HG03139 (cell line): ENCODE measurements around the gene RHBDL3.
"Not testable (repeated sequence)": the region's sequence is repeated elsewhere in the genome, so short reads cannot be mapped to it uniquely, and the experiment has no call there.

Source experiments
- ATAC-seq: cut with Tn5 transposase; IDR thresholded peaks from one replicate; pipeline ENCODE4 v1.9.1; 2021; ENCODE audit not compliant: unreplicated experiment

Gene RHBDL3, protein sequence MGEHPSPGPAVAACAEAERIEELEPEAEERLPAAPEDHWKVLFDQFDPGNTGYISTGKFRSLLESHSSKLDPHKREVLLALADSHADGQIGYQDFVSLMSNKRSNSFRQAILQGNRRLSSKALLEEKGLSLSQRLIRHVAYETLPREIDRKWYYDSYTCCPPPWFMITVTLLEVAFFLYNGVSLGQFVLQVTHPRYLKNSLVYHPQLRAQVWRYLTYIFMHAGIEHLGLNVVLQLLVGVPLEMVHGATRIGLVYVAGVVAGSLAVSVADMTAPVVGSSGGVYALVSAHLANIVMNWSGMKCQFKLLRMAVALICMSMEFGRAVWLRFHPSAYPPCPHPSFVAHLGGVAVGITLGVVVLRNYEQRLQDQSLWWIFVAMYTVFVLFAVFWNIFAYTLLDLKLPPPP

DNA sequence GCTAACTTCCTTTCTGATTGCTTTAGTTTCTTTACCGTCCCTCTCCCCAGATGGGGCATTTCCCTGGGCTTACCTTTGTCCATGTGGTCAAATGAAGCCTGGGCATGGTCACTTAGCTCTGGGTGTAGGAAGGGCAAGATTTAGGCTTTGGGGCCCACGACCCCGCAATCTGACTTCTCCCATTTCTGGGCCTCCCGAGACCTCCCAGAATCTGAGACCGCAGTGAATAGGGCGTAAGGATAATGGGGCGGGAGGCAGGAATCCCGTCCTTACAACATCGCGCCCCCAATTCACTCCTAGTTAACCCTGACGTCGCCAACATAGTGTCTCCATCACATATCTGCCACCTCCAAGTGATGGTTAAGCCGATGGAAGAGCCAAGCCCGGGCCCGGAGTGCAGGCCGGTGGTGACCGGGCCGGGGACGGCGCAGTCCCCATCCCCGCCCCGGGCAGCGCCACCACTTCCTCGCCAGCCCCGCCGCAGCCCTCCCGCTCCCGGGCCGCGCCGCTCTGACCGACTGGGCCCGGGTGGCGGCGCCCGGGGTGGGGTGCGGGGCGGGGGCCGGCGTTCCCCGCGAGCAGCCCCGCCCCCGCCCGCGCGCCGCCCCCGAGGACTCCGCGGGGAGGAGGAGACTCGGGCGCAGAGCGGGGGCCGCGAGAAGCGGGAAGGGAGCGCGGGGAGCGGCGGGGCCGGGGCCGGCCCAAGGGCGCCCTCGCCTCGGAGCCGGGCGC is at the start of gene RHBDL3:
TSS of gene RHBDL3 (plus strand) at position 641 of the 732 bp plus-strand sequence. CDS start 358 bp downstream, outside the sequence.
- ATAC-seq: no peak

DNA sequence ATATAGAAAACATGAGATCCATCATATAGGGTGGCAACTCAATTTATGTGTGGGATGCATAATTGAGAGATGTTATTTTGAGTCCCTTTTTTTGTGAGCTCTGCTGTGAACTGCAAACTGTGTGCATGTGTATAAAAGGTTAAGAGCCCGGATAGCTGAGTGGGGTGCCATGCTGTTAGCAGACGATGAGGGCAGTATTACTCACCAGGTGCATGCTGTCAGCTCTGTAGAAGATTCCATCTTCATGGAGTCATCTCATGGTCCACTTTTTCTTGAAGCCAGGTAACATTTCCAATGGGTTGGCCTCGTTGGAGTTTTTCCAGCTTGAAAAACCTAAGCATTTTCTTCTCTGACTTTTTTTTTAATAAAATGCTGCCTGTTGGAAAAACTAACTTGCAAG is 43.0 kb upstream of the RHBDL3 start:
- ATAC-seq: no peak

DNA sequence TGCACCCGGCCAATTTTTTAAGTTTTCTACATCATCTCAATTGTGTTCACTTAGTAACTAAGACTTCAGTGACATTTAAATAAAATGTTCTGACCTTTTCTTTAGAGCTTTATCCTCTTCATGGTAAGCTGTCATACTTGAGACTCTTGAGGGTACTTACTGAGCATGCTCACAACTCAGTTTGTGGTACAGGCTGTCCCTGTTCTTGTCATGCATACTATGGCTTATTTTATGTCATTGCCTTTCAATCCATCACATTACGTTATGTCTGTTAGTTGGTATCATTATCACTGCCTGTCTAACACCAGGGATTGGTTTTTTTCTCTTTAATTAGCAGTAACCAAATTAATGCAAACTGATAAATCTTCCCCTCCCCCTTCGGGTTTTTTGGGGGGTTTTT is 41.9 kb upstream of the RHBDL3 start:
- ATAC-seq: no peak

DNA sequence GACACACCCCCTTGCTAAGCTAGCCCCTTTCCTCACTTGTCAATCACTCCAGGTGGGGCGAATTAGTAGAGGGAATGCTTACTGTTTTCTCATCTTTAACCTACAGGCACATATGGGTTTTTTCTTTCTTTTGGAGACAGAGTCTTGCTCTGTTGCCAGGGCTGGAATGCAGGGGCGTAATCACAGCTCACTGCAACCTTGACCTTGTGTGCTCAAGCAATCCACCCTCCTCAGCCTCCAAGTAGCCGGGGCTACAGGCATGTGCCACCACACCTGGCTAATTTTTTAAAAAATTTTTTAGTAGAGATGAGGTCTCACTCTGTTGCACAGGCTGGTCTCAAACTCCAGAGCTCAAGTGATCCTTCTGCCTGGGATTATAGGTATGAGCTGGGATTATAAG is 38.7 kb upstream of the RHBDL3 start:
- no peak for ATAC-seq

DNA sequence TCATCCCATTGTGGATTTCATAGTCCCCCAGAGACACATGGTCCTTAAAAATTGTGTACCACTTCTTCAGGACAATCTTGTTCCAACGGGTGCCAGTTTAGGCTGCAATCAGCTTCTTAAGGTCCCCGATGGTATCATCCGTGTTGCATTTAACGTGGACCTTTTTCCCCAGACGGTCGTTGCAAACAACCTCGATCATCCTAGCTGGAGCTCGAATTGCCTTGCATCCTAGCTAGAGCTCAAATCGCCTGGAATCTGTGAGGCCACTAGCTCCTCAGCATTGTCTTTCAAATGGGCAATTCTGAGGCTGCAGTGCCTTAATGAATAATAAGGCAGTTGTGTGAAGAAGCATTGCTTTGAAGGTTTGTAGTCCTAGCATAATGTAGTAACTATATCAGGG is 37.7 kb upstream of the RHBDL3 start:
- no peak for ATAC-seq

DNA sequence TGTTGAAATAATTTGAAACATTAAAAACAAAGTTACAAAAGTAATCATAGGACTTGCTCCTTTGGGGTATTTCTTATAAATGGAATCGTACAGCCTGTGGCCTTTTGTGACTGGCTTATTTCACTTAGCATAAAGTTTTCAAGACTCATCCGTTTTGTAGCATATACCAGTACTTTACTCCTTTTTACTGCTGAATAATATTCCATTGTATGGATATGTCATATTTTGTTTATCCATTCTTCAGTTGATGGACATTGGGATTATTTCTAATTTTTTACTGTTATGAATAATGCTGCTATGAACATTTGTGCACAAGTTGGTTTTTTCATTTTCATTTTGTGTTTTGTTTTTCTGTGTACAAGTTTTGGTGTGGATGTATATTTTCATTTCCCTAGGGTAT is 30.0 kb upstream of the RHBDL3 start:
- ATAC-seq: no peak

DNA sequence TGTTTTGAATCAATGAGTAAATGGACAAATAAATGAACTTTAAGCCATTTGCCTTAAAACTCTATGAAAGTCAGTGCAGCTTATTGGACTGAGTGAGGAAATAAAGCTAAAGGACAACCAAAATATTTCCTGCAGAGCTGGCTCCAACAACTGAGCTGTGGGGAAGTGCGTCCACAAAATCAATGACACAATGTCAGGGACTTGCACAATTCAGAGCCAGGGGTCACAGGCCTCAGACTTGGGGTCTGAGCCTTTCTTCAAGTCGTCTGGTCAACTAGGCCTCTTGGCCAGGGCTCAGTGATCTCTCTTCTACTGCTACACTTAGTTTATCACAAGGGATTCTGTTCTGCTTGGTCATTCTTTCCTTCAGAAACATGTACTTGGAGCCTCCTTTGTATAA is 26.2 kb upstream of the RHBDL3 start:
- no peak for ATAC-seq

DNA sequence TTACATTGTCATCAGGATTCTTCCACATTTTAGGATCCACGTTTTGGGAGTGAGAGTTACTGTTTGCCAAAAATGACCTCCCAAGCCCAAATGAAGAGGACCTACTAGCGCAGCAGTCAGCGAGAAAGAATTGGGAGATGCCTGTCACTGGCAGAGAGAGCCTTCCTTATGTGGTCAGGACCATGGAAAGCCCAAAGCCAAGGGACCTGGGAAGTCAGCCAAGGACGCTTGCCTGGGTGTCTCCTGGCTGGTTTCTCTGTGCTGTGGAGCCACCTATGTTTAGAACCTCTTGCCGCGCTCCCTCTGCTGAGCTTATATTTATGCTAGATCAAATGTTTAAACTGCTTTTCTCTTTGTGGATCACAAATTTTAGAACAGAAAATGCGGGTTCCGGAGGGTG is 24.9 kb upstream of the RHBDL3 start:
- no peak for ATAC-seq

DNA sequence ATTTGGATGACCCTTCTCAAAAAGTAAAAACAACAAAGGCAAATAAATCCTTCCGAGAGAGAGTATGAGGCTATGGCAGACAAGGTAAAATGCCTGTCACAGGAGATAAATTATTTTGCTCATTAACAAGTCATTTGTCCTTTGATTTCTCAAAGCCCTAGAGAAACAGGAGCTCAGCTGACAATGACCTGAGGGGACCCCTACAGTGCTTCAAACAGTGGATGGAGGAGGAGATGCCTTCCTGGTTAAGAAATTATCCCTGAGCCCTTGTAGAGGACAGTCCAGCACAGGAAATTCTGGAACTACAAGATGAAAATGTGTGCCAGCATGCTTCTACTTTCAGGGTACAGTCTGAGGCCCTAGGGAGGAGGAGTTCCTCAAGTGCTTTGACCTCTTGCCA is 24.0 kb upstream of the RHBDL3 start:
- ATAC-seq: no peak

DNA sequence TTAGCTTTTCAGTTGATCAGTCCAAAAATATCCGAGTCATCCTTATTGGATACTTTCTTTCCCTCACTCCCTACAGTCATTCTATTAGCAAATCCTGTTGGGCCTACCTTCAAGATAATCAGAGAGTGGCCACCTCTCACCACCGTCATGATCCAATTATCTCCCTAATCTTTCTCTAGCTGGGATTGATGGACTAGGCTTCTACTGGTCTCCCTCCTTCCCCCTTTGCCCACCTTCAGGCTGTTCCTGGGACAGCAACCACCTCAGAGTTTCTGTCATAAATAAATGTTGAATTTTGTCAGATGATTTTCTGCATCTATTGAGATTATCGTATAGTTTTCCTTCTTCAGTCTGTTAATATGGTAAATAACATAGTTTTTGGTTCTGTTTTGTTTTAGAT is 16.2 kb upstream of the RHBDL3 start:
- ATAC-seq: no peak

DNA sequence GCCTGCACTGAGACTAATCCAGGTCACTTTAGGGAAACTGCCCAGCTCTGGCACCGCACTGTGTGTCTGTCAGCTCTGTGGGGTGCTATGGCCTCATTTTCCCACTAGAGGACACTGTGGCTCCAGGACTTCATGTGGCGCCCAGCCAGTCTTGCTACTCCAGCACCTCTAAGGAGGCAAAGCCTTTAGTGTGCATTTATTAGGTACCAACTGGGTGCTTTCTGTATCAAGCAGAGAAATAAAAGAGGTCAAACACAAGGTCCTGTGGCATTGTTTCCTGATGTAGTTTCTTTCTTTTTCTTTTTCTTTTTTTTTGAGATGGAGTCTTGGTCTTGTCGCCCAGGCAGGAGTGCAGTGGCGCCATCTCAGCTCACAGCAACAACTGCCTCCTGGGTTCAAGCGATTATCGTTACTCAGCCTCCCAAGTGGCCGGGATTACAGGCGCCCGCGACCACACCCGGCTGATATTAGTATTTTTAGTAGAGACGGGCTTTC is 12.5 kb upstream of the RHBDL3 start:
- peak; percentile 63 for ATAC-seq

DNA sequence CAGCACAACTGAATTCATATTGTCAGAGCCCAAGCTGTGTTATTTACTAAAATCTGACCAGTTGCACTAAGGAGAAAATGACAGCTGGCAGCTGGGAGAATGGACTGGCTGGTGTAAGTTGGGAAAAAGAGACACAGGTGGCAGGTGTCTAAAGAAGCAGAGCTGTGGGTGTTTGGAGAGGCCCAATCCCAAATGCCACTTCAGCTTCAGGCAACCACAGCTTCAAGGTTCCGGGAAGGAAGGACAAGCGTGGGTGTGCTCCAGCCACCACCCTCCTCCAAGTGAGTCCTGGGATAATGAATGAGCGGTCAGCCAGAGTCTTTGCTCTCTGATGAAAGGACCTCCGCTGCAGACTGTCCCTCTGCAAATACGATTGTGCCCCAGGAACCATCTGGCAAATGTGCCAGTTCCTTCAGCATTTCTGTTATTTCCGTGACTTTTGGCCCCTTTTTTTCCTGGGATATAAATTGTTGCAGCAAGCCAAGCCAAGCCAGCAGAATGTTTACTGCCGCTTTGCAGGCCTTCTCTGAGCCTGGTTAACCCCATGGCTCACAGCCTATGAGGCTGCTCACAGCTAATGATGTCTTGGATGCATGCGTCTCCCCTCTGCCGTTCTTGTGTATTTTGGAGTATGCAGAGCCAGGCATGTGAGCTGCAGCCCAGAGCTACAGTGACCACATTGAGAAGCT is 9.5 kb upstream of the RHBDL3 start:
- ATAC-seq: no peak

DNA sequence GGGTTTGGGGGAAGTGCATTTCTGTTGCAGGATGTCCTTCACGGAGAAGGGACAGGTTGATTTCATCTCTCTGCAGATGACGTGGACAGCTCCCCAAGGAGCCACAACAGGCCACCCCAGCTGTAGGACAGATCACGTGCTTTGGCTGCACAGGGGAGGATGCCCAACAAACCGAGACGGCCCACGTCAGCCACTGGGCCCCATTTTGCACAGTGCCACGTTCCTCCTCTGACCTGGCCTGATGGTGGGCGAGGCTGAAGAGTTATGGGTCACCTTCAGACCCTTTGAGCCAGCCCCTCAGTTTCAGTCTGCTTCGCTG is 9.0 kb upstream of the RHBDL3 start:
- no peak for ATAC-seq

DNA sequence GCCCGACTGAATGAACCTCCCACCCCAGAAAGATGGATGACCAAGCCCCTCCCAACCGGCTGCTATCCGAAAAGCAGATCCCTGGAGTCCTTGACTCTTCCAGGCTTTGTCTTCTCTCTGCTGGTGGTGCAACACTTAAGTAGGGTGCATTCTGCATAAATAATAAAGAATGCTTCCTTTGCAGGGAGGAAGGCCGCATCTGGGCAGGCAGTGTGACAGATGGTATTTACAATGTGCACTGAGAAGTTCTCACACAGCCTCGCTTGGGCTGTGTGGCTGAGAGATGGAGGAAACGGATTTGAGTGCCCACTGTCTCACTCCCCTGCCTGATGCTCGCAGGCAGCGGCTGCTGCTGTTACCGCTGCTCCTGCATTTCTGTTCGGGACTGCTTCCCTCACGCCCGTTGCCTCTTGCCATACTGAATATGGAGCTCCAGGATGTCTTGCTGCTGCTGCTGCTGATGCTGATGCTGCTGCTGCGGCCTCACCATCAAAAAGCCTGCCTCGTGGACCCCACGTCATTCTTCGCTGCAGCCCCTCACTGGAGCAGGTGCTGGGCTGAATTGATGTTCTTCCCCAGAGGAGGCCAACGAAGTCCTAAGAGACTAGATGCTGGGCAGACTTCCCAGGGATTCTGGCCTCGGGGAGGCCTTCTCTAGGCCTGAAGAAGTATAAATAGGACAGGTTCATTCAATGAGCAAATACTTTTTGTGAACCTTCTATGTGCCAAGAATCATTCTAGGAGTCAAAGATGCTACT is 7.1 kb upstream of the RHBDL3 start:
- ATAC-seq: no peak

DNA sequence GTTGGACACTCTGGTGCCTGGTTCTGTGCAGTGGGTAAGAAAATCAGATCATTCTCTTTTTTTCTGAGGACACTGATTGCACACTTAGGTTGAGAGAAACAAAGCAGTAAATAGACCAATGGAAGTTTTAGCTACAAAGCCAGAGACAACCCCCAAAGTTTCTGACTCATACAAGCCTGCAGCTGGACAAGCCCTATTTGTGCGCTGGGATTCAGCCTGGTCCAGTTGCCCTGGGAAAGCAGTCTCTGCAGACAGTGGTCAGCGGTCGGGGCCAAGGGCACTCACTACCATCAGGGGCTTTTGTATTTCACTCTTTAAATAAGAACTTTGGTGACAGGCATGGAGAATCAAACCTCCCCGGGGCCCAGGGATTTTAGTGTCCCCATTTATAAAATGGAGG is 6.0 kb upstream of the RHBDL3 start:
- no peak for ATAC-seq

DNA sequence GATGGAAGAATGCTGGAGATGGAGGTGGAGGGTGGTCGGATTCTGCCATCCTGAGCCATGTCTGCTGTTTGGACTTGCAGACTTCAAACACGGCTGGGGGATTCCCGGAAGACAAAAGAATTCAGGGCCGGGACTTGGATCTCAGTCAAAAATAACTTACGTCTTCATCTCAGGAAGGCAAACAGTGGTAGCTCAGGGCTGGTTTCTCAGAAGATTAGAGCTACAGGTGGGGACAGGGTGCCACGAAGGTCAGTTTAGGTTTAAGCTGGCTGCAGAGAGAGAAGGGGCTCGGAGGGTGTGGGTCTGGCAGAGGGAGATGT is 4.3 kb upstream of the RHBDL3 start:
- ATAC-seq: no peak

DNA sequence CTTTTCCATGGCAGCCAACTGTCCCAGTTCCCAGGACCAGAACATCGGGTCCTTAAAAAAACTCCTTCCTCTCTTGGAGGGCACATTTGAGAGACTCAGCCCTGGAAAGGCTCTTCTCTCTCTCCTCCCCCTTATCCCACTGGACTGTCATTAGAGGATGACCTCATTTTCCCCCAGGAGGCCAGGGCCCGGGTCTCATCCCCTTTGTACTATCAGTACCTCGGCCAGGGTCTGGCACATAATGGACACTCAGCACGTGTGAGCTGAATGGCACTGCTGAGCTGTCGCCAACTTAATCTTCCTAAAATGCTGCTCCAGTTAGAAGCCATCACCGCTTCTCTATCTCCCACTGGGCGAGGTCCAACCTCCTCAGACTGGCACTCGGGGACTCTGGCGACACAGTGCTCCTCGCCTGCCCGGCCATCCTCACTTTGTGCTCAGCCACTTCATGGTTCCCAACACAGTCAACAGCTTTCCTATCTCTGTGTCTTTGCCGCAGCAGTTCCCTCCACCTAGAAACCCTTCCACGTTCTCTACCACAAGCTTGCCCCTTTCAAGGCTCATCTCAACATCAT is 3.6 kb upstream of the RHBDL3 start:
- ATAC-seq: no peak

DNA sequence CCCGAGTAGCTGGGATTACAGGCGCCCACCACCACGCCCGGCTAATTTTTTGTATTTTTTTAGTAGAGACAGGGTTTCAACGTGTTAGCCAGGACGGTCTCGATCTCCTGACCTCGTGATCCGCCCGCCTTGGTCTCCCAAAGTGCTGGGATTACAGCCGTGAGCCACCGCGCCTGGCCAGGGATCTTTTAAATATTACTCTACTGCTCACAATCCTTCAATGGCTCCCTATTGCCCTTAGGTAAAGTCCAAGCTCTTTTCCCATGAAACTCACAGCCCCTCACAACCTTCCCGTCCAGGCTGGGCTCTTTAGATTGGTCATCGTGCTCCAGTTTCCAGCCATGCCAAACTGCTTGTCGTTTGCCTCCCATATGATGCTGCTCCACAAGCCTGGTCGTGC is 2.1 kb upstream of the RHBDL3 start:
- not testable (repeated sequence) for ATAC-seq

DNA sequence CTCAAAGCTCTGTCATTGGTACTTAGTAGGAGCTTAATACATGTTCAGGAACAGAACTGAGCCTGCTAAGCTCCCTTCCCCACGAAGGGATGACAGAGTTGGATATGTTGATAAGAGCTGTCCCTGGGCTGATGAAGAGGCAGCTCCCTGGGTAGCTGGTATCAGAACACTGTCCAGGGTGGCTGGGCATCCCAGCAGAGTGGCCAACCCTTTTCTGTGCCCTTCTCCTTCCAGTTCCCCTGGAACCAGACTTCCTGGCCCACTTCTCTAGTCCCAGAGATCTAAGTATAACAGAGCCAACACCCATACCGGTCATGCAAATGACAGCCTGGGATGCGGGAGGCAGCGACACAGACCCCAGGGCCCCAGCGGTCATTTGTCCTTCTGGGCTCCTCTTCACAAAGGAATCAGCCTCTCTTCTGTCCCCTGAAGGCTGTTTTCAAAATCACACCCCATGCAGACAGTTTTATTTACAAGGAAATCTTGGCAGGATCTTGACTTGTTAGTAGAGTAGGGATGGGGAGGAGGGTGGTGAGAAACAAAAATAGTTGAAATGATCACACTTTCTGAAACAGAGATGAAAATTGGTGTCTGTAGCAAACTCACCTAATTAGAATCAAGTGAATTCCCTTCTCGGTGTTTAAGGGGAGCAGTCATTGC is 1.4 kb upstream of the RHBDL3 start:
- no peak for ATAC-seq

DNA sequence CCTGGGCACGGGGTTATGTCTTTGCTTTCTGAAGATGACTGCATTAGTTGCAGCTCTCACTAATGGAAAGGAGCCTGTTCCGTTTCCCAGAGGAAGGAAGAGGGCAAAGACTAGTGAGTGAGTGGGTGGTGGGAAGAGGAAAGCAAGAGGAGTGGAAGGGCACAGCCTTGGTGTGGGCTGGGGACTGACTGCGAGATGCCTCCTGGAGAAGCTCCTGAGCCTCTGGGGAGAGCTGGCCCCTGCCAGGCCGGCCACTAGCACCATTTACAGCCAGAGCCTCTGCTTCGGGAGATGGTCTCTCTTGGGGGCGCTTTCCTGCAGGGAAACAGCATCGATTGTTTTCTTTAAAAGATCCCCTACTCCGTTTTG is 825 bp upstream of the RHBDL3 start:
- no peak for ATAC-seq

DNA sequence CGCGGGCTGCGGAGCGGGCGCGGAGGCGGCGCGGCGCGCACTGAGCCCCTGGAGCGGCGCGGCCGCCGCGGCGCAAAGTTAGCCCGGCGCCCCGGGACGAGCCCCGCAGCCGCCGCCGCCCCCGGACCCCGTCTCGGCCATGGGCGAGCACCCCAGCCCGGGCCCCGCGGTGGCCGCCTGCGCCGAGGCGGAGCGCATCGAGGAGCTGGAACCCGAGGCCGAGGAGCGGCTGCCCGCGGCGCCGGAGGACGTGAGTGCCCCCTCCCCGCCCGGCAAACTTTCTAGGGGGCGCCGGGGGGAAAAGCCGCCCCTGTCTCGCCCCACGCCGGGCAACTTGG is 388 bp downstream of the RHBDL3 start:
- ATAC-seq: no peak
